GM23338 (cell line): ENCODE data around the gene ISOC2. TPM values are rescaled to one million over a fixed set of nuclear protein-coding genes. Genes with fewer than 3 reads are reported as not detected.

Experiments
- ATAC-seq: fragments of 200-7000 bp; cut with Tn5 transposase; 3 replicates; pipeline ENCODE4 v1.9.1; 2020
- DNase-seq: peaks from one replicate; pipeline ENCODE4 v3.0.0-alpha.2; 2015; ENCODE audit warnings: low spot score
- H2AFZ ChIP-seq: fragments of 200-600 bp; sonication (generic); 2 replicates; pipeline ENCODE4 v1.8.0; 2016; ENCODE audit warnings: antibody characterized with exemption, mild to moderate bottlenecking, moderate library complexity
- H3F3A ChIP-seq: fragments of 200-600 bp; sonication (generic); replicated peaks from 2 replicates; pipeline ENCODE4 v1.8.0; 2017; ENCODE audit warnings: antibody characterized with exemption, mixed run types, low read depth
- H3K27ac ChIP-seq: fragments of 200-600 bp; sonication (generic); 2 replicates; pipeline ENCODE4 v1.6.1; 2016; ENCODE audit warnings: low read depth
- H3K27me3 ChIP-seq: fragments of 200-600 bp; sonication (generic); 2 replicates; pipeline ENCODE4 v1.8.0; 2016; ENCODE audit warnings: mild to moderate bottlenecking, mixed run types, moderate library complexity; ENCODE audit not compliant: insufficient read depth
- H3K36me3 ChIP-seq: fragments of 200-600 bp; sonication (generic); 2 replicates; pipeline ENCODE4 v1.8.0; 2016; ENCODE audit warnings: mild to moderate bottlenecking; ENCODE audit not compliant: insufficient read depth
- H3K4me1 ChIP-seq: fragments of 200-600 bp; sonication (generic); 2 replicates; pipeline ENCODE4 v1.8.0; 2016; ENCODE audit warnings: mild to moderate bottlenecking, moderate library complexity; ENCODE audit not compliant: insufficient read depth
- H3K4me2 ChIP-seq: fragments of 200-600 bp; sonication (generic); 2 replicates; pipeline ENCODE4 v1.7.1; 2017; ENCODE audit warnings: mixed run types
- H3K4me3 ChIP-seq: fragments of 200-600 bp; sonication (generic); 2 replicates; pipeline ENCODE4 v1.6.1; 2016; ENCODE audit warnings: mixed run types
- H3K79me2 ChIP-seq: fragments of 200-600 bp; sonication (generic); replicated peaks from 2 replicates; pipeline ENCODE4 v1.8.0; 2017; ENCODE audit warnings: mild to moderate bottlenecking; ENCODE audit not compliant: insufficient read depth
- H3K9me2 ChIP-seq: fragments of 200-600 bp; sonication (generic); 2 replicates; pipeline ENCODE4 v1.8.0; 2017; ENCODE audit not compliant: insufficient read depth
- H4K20me1 ChIP-seq: fragments of 200-600 bp; sonication (generic); replicated peaks from 2 replicates; pipeline ENCODE4 v1.8.0; 2017; ENCODE audit warnings: mild to moderate bottlenecking; ENCODE audit not compliant: insufficient read depth
- H3K27ac Mint-ChIP-seq: 2 replicates; pipeline ENCODE4 v1.8.0; 2020; ENCODE audit warnings: inconsistent platforms, mild to moderate bottlenecking, moderate library complexity, mixed read lengths
- H3K27me3 Mint-ChIP-seq: 3 replicates; pipeline ENCODE4 v1.8.0; 2022; ENCODE audit warnings: low read depth, mild to moderate bottlenecking, moderate library complexity, mixed read lengths, inconsistent platforms; ENCODE audit not compliant: insufficient read depth, poor library complexity
- H3K36me3 Mint-ChIP-seq: 3 replicates; pipeline ENCODE4 v1.8.0; 2021; ENCODE audit warnings: low read depth, mild to moderate bottlenecking, inconsistent platforms, moderate library complexity, mixed read lengths
- H3K4me1 Mint-ChIP-seq: 3 replicates; pipeline ENCODE4 v1.8.0; 2020; ENCODE audit warnings: mild to moderate bottlenecking, inconsistent platforms, mixed read lengths
- H3K4me3 Mint-ChIP-seq: 3 replicates; pipeline ENCODE4 v1.8.0; 2021; ENCODE audit warnings: moderate library complexity, mild to moderate bottlenecking, inconsistent platforms, mixed read lengths
- H3K9me3 Mint-ChIP-seq: 3 replicates; pipeline ENCODE4 v1.8.0; 2020; ENCODE audit warnings: moderate library complexity, mild to moderate bottlenecking, inconsistent platforms, mixed read lengths
- CREB1 ChIP-seq: fragments of 250-450 bp; sonication (Bioruptor Pico); IDR thresholded peaks from 2 replicates; pipeline ENCODE4 v1.5.0; 2020; ENCODE audit warnings: low read depth, mild to moderate bottlenecking, moderate library complexity
- ETS1 ChIP-seq: IDR thresholded peaks from 2 replicates; pipeline ENCODE4 v1.6.1; 2016; ENCODE audit warnings: antibody characterized with exemption
- EZH2phosphoT487 ChIP-seq: fragments of 200-600 bp; sonication (generic); IDR thresholded peaks from one replicate; pipeline ENCODE4 v1.8.1; 2018; ENCODE audit warnings: antibody characterized with exemption; ENCODE audit not compliant: unreplicated experiment
- JUNB ChIP-seq: IDR thresholded peaks from one replicate; pipeline ENCODE4 v1.6.1; 2016; ENCODE audit warnings: antibody characterized with exemption; ENCODE audit not compliant: unreplicated experiment
- POLR2AphosphoS5 ChIP-seq: IDR thresholded peaks from 2 replicates; pipeline ENCODE4 v1.6.1; 2016; ENCODE audit warnings: antibody characterized with exemption, low read depth
- STAT1 ChIP-seq: IDR thresholded peaks from one replicate; pipeline ENCODE4 v1.6.1; 2016; ENCODE audit warnings: antibody characterized with exemption; ENCODE audit not compliant: unreplicated experiment
- ZNF114 ChIP-seq: fragments of 250-450 bp; sonication (Bioruptor Pico); IDR thresholded peaks from 2 replicates; pipeline ENCODE4 v1.5.0; 2020; ENCODE audit warnings: mild to moderate bottlenecking, moderate library complexity
- ZNF462 ChIP-seq: fragments of 250-450 bp; sonication (Bioruptor Pico); IDR thresholded peaks from 2 replicates; pipeline ENCODE4 v1.5.0; 2020; ENCODE audit warnings: mild to moderate bottlenecking, moderate library complexity
- polyA plus RNA-seq: library from polyadenylated mRNA; unstranded; fragments of >200 nt; fragmentation: Nextera tagmentation; extraction: Ambion mirVana; gene quantifications from 2 replicates; pipeline ENCODE4 v1.2.1, GENCODE V29; 2016
- total RNA-seq: library from RNA; depleted of rRNA; stranded (reverse); fragments of >200 nt; shearing (Covaris generic); gene quantifications from 2 replicates; pipeline ENCODE4 v1.2.3, GENCODE V29; 2014
- TF ChIP-seq, protein P1 (sequence below), 2 experiments: fragments of 200-600 bp in 1 of 2; sonication (generic) in 1 of 2; conservative IDR thresholded peaks; 2 replicates each; pipeline versions ENCODE4 v1.5.1 to v1.6.1; 2016 to 2017; ENCODE audit warnings: antibody characterized with exemption in 2 of 2, low read depth in 2 of 2, mild to moderate bottlenecking in 2 of 2, moderate library complexity in 1 of 2

Gene ISOC2
- total and polyA plus RNA-seq, 2 experiments from 2014 or later = 62.6 to 85.2 TPM

- peaks cover 22% of the 10 kb centered on the region; the same call in 1 of the 2 replicates for H3F3A ChIP-seq
- H3K9me2 ChIP-seq = no peaks in the 10 kb centered on the region
- no peak overlapping the region for H2AFZ ChIP-seq
- H3K27ac ChIP-seq = no peak overlapping the region
- H3K4me3 ChIP-seq = no peak overlapping the region
- peaks cover 13% of the 10 kb centered on the region; the same call in 1 of the 2 replicates for H3K4me1 ChIP-seq
- Mint-ChIP-seq H3K4me1 (peaks cover 29% of the 10 kb centered on the region), H3K36me3 (peaks cover 6% of the 10 kb centered on the region; the same call in 2 of the 3 replicates), H3K9me3 (peaks cover 3% of the 10 kb centered on the region; the same call in 2 of the 3 replicates), H3K4me3 (peak overlapping the region; percentile 31; the same call in 2 of the 3 replicates), H3K27ac (no peak overlapping the region), H3K27me3 (peaks cover 23% of the 10 kb centered on the region)
- H4K20me1 ChIP-seq = no peaks in the 10 kb centered on the region
- no peaks in the 10 kb centered on the region for H3K36me3 ChIP-seq
- TF ChIP-seq ETS1 (no peak), CREB1 (no peak), ZNF114 (CRISPR knock-in tag) (no peak), STAT1 (no peak), POLR2AphosphoS5 (no peak)
- TF ChIP-seq, protein P1, sequence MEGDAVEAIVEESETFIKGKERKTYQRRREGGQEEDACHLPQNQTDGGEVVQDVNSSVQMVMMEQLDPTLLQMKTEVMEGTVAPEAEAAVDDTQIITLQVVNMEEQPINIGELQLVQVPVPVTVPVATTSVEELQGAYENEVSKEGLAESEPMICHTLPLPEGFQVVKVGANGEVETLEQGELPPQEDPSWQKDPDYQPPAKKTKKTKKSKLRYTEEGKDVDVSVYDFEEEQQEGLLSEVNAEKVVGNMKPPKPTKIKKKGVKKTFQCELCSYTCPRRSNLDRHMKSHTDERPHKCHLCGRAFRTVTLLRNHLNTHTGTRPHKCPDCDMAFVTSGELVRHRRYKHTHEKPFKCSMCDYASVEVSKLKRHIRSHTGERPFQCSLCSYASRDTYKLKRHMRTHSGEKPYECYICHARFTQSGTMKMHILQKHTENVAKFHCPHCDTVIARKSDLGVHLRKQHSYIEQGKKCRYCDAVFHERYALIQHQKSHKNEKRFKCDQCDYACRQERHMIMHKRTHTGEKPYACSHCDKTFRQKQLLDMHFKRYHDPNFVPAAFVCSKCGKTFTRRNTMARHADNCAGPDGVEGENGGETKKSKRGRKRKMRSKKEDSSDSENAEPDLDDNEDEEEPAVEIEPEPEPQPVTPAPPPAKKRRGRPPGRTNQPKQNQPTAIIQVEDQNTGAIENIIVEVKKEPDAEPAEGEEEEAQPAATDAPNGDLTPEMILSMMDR (conservative IDR thresholded peaks at IDR 0.05; ENCODE audit: low read depth in 2 of 2) = no peak
- DNase-seq = no peak
- H3K27me3 ChIP-seq = no peaks in the 10 kb centered on the region
- H3K4me2 ChIP-seq = no peak overlapping the region
- ATAC-seq = no peak
- H3K79me2 ChIP-seq = peaks cover 9% of the 10 kb centered on the region
These were observed 13.1 kb upstream of the ISOC2 start for GRCh38 chr19:55474269-55475265.

DNA sequence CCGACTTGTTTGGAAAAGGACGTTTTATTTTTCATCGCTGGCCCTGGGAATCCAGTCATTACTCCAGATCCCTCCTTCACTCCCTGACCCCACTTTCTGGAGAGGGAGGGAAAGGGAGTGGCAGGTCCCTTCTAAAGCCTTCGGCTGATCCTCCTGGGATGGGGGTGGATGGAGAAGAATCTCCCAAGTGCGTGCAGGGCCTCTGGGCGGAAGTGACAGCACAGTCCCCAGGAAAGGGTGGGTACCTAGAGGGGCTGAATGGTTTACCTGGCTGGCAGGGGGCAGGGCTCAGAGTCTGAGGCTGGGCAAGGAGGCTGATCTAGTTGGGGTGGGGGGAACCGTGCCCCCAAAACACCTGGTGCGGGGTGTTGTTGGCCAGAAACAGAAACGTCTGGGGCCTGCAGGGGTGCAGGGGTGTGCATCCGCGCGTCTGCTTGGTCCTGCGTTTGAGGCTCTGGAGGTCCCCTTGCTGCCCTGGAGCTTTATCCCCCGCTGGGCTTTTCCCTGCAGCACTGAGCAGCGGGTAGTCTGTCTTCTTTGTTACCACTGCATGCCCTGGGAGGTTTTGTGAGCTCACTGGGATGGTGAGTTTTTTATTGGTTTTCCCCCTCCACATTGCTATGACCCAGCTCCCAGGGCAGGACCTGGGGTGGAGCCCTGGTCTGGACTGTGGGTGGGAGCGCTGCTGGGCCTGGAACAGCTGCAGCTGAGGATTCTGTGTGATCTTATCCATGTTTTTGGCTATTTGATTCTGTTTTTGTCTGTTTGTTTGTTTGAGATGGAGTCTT lies 12.0 kb upstream of the ISOC2 start:
- peaks cover 21% of the 10 kb centered on the region for H3K4me1 Mint-ChIP-seq
- H3K4me2 ChIP-seq = peak overlapping the region; percentile 66
- TF ChIP-seq EZH2phosphoT487 (no peak), POLR2AphosphoS5 (no peak), ZNF462 (CRISPR knock-in tag) (no peak), STAT1 (no peak), JUNB (no peak)

More for the DNA sequence above, 12.0 kb upstream of the ISOC2 start:
- H4K20me1 ChIP-seq = no peaks in the 10 kb centered on the region
- peaks cover 3% of the 10 kb centered on the region; the same call in 1 of the 3 replicates for H3K9me3 Mint-ChIP-seq
- DNase-seq = no peak
- H3K36me3 ChIP-seq = no peaks in the 10 kb centered on the region
- peaks cover 13% of the 10 kb centered on the region; the same call in 1 of the 2 replicates for H3K4me1 ChIP-seq
- H3K9me2 ChIP-seq = no peaks in the 10 kb centered on the region
- H2AFZ ChIP-seq = peak overlapping the region; percentile 69
- peaks cover 9% of the 10 kb centered on the region for H3K79me2 ChIP-seq
- peaks cover 23% of the 10 kb centered on the region for H3K27me3 Mint-ChIP-seq
- peak; percentile 17 for ATAC-seq
- H3K27ac ChIP-seq = no peak overlapping the region
- H3K4me3 Mint-ChIP-seq = no peak overlapping the region; the same call in 2 of the 3 replicates
- H3F3A ChIP-seq = peaks cover 22% of the 10 kb centered on the region; the same call in 1 of the 2 replicates
- H3K4me3 ChIP-seq = no peak overlapping the region
- peaks cover 4% of the 10 kb centered on the region; the same call in 1 of the 3 replicates for H3K36me3 Mint-ChIP-seq
- H3K27ac Mint-ChIP-seq = 0 out of 2 replicates have a peak overlapping the region, but pooled peaks have one; percentile 60
- no peaks in the 10 kb centered on the region for H3K27me3 ChIP-seq
